ENCODE data around the gene ROBO3.

ROBO3 gene

GRCh38 chr11:124920870-124921609 is 55.8 kb downstream of the ROBO3 start:
- peak; percentile 46 for DNase-seq

GRCh38 chr11:124922831-124923230 is 57.6 kb downstream of the ROBO3 start:
- no peak for DNase-seq

- no peak for DNase-seq
Measured at GRCh38 chr11:124923296-124923695, 58.1 kb downstream of the ROBO3 start.

- DNase-seq = no peak
Measured at GRCh38 chr11:124928942-124929665, 63.9 kb downstream of the ROBO3 start.

GRCh38 chr11:124930799-124931198 is 65.6 kb downstream of the ROBO3 start:
- DNase-seq = no peak

Measured in T-helper 9 cell (primary cell).